Thyroid gland (tissue), 4 donors: ENCODE data around the gene ABCB8. TPM values are rescaled to one million over a fixed set of nuclear protein-coding genes. Genes with fewer than 3 reads are reported as not detected.

ENCODE experiments used
- DNase-seq, 2 donors: peaks; one replicate each; pipeline ENCODE4 v3.0.0-alpha.2; 2019
- H3K27ac ChIP-seq, 3 donors: fragments of 200-600 bp; sonication (generic); 1 replicate in 2 of 3; 2 replicates in 1 of 3; pipeline ENCODE4 v1.5.1; 2016 to 2019; ENCODE audit warnings: mild to moderate bottlenecking in 1 of 3, moderate library complexity in 1 of 3
- H3K27me3 ChIP-seq: fragments of 200-600 bp; sonication (generic); one replicate; pipeline ENCODE4 v1.5.1; 2019
- H3K36me3 ChIP-seq, 2 donors: fragments of 200-600 bp; sonication (generic); one replicate each; pipeline ENCODE4 v1.5.1; 2016 to 2019
- H3K4me1 ChIP-seq, 2 donors: fragments of 200-600 bp; sonication (generic); one replicate each; pipeline ENCODE4 v1.5.1; 2017 to 2019
- H3K4me3 ChIP-seq, 3 donors: fragments of 200-600 bp; sonication (generic); replicated peaks in 1 of 3; 1 replicate in 2 of 3; 2 replicates in 1 of 3; pipeline ENCODE4 v1.5.1; 2016; ENCODE audit warnings: mild to moderate bottlenecking in 1 of 3
- H3K9me3 ChIP-seq: fragments of 200-600 bp; sonication (generic); one replicate; pipeline ENCODE4 v1.5.1; 2017
- CTCF ChIP-seq, 6 experiments: fragments of 200-600 bp in 3 of 6; fragments of 450-650 bp in 3 of 6; sonication (generic) in 3 of 6; IDR thresholded peaks; one replicate each; pipeline ENCODE4 v1.5.1; 2016 to 2019; ENCODE audit warnings: antibody characterized with exemption in 6 of 6, mild to moderate bottlenecking in 2 of 6, inconsistent platforms in 1 of 6, moderate library complexity in 1 of 6
- POLR2A ChIP-seq, 2 donors: fragments of 450-650 bp; IDR thresholded peaks; one replicate each; pipeline ENCODE4 v1.6.1; 2017; ENCODE audit warnings: antibody characterized with exemption in 2 of 2, mild to moderate bottlenecking in 2 of 2, moderate library complexity in 1 of 2
- WGBS, 2 donors: methylation state at CpG; one replicate each; pipeline ENCODE4 v1.1.5; 2017; 5-methylcytosine and 5-hydroxymethylcytosine counted together
- intact Hi-C: fragments of 100-400 bp; cut with DNase I; formaldehyde crosslinking; loops from one replicate; pipeline ENCODE4 v1.15.1; 2023
- total RNA-seq, 4 donors: library from RNA; depleted of rRNA; stranded (reverse); fragments of >200 nt; gene quantifications; one replicate each; pipeline ENCODE4 v1.2.3, GENCODE V29; 2016

ABCB8 gene
- total RNA-seq, 4 donors from 2014 or later = 39.0 to 74.2 (median 60.9) TPM

GRCh38 chr7:151075978-151076426 is 47.8 kb downstream of the ABCB8 start:
- intact Hi-C loops = no loop called here
- Histone ChIP-seq H3K27ac (no peak overlapping the region), H3K27me3 (no peaks in the 10 kb centered on the region), H3K36me3 (peaks cover 46% of the 10 kb centered on the region in 2 donors), H3K9me3 (no peaks in the 10 kb centered on the region), H3K4me1 (peaks cover 11 to 17% of the 10 kb centered on the region in 2 donors), H3K4me3 (no peak overlapping the region)
- TF ChIP-seq POLR2A (IDR thresholded peaks at IDR 0.05) = no peak
- no peak for TF ChIP-seq CTCF (IDR thresholded peaks at IDR 0.05)
- 87% methylated on average over 22 of the region's 22 CpGs for WGBS, 2 donors
- no peak for DNase-seq

DNA sequence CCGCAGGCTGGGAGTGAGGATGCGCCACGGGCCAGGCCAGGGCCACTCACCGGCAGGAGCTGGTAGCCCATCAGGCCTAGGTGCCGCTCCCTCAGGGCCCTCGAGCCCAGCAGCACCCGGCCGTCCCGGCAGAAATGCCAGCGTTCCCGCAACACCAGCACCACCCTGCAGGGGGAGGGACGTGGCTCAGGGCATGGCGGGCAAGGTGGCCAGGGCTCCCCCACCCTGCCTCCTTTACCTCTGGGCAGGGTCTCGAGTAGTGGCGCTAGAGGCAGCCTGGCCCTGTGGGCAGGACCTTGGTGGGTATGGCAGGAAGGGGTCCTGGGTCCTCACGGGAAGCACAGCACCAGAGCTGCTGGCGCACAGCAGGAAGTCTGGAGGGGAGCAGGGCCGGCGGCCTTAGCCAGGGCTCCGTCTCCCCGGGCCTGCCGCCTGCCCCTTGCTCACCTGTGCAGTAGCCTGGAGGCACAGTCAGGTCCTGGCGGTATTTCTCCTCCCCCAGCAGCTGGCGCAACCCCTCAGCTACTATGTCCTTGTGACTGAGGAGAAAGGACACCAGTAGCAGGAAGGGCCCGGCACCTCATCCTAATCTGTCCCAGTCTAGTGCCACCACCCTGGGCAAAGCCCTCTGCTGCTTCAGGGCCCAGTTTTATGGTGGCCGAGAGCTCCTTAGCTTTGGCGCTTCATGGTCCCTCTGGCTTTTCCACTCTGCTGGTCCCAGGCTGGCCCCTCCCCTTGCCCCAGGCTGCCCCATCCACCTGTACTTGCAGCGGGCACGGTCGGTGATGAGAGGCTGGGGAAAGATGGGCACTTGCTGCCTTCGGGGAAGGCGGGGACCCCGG is 48.8 kb downstream of the ABCB8 start:
- Histone ChIP-seq H3K4me1 (peaks cover 21 to 28% of the 10 kb centered on the region in 2 donors), H3K9me3 (no peaks in the 10 kb centered on the region), H3K36me3 (peaks cover 35 to 36% of the 10 kb centered on the region in 2 donors), H3K27ac (no peak overlapping the region), H3K4me3 (no peak overlapping the region), H3K27me3 (no peaks in the 10 kb centered on the region)
- WGBS, 2 donors = 86 to 87% methylated on average over 16 to 18 of the region's 33 CpGs
- intact Hi-C loops = no loop called here
- no peak for DNase-seq
- no peak for TF ChIP-seq POLR2A (IDR thresholded peaks at IDR 0.05)
- TF ChIP-seq CTCF (IDR thresholded peaks at IDR 0.05) = peak in 1 of 6 experiments; percentile 6

DNA sequence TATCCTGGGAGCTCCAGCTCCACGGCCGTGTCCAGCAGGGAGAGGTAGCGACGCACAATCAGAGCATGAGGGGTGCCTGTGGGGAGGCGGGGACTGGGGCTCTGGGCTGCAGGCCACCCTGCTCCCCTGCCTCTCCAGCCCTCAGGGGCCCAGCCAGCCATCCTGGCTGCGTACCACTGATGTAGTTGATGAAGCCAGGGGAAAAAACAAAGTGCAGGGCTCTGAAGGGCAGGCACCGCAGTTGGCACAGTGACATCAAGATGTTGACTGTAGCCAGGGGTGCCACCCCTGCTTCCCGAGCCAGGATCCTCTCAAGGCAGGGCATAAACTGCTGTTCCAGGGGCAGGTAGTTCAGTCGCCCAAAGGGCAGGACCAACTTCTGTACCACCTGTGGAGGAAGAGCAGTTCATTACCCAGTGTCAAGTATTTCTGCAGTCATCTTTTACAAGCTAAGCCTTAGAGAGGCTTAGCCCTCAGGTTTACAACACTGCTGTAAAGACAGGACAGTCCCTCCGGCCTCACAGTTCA is 49.5 kb downstream of the ABCB8 start:
- Histone ChIP-seq H3K4me1 (peaks cover 27 to 34% of the 10 kb centered on the region in 2 donors), H3K36me3 (peaks cover 28 to 30% of the 10 kb centered on the region in 2 donors), H3K27me3 (no peaks in the 10 kb centered on the region), H3K27ac (no peak overlapping the region), H3K4me3 (no peak overlapping the region), H3K9me3 (no peaks in the 10 kb centered on the region)
- TF ChIP-seq CTCF (IDR thresholded peaks at IDR 0.05) (no peak), POLR2A (IDR thresholded peaks at IDR 0.05) (no peak)
- intact Hi-C loops = no loop called here
- WGBS, 2 donors = 81 to 89% methylated on average over 9 to 10 of the region's 10 CpGs
- DNase-seq = no peak

- DNase-seq = no peak
Measured at GRCh38 chr7:151078233-151079040, 50.2 kb downstream of the ABCB8 start.

More at GRCh38 chr7:151078233-151079040, 50.2 kb downstream of the ABCB8 start:
- Histone ChIP-seq H3K4me3 (no peak overlapping the region), H3K27ac (no peak overlapping the region), H3K27me3 (no peaks in the 10 kb centered on the region), H3K36me3 (peaks cover 21 to 24% of the 10 kb centered on the region in 2 donors), H3K4me1 (peaks cover 27 to 35% of the 10 kb centered on the region in 2 donors), H3K9me3 (no peaks in the 10 kb centered on the region)
- no peak for TF ChIP-seq CTCF (IDR thresholded peaks at IDR 0.05)
- no peak for TF ChIP-seq POLR2A (IDR thresholded peaks at IDR 0.05)
- intact Hi-C loops = no loop called here
- whole genome bisulfite sequencing, 2 donors = 57 to 58% methylated on average over 21 to 22 of the region's 22 CpGs
